PFSK-1 (cell line): ENCODE measurements around the gene CFAP299.

Experiments used
- FOXP2 ChIP-seq: optimal IDR thresholded peaks from 2 replicates; pipeline ENCODE3; 2011; ENCODE audit warnings: borderline replicate concordance, control low read depth, inconsistent platforms; ENCODE audit not compliant: insufficient read depth; ENCODE audit errors: extremely low read length, extremely low read depth
- POLR2AphosphoS5 ChIP-seq: IDR thresholded peaks from 2 replicates; pipeline ENCODE4 v1.6.1; 2012; ENCODE audit warnings: low read depth, mild to moderate bottlenecking, control low read depth, low read length, moderate library complexity
- REST ChIP-seq, 2 experiments: IDR thresholded peaks; 2 replicates each; pipeline versions ENCODE4 v1.6.1 to v1.8.0; 2011 to 2012; ENCODE audit warnings: low read depth in 2 of 2, low read length in 2 of 2, control low read depth in 1 of 2, inconsistent platforms in 1 of 2, mild to moderate bottlenecking in 1 of 2, moderate library complexity in 1 of 2; ENCODE audit not compliant: insufficient read depth in 1 of 2
- SIN3A ChIP-seq: IDR thresholded peaks from 2 replicates; pipeline ENCODE4 v1.6.1; 2012; ENCODE audit warnings: mild to moderate bottlenecking, low read length, moderate library complexity, borderline replicate concordance; ENCODE audit not compliant: insufficient read depth
- TAF1 ChIP-seq: IDR thresholded peaks from 2 replicates; pipeline ENCODE4 v1.6.1; 2012; ENCODE audit warnings: low read length, control low read depth, borderline replicate concordance; ENCODE audit not compliant: insufficient read depth

CFAP299 gene

GRCh38 chr4:80419946-80420345 lies 84.4 kb downstream of the CFAP299 start:
- TF ChIP-seq REST (IDR thresholded peaks at IDR 0.05; ENCODE audit: insufficient read depth in 1 of 2, low read depth in 2 of 2, low read length in 2 of 2), result no peak
- TF ChIP-seq TAF1, result no peak
- TF ChIP-seq FOXP2, result no peak
- no peak for TF ChIP-seq SIN3A

- no peak for TF ChIP-seq POLR2AphosphoS5
- no peak for TF ChIP-seq SIN3A
- TF ChIP-seq TAF1, result no peak
- TF ChIP-seq FOXP2, result no peak
- TF ChIP-seq REST (IDR thresholded peaks at IDR 0.05; ENCODE audit: insufficient read depth in 1 of 2, low read depth in 2 of 2, low read length in 2 of 2), result no peak
These were observed 85.1 kb downstream of the CFAP299 start for GRCh38 chr4:80420638-80421037.

DNA sequence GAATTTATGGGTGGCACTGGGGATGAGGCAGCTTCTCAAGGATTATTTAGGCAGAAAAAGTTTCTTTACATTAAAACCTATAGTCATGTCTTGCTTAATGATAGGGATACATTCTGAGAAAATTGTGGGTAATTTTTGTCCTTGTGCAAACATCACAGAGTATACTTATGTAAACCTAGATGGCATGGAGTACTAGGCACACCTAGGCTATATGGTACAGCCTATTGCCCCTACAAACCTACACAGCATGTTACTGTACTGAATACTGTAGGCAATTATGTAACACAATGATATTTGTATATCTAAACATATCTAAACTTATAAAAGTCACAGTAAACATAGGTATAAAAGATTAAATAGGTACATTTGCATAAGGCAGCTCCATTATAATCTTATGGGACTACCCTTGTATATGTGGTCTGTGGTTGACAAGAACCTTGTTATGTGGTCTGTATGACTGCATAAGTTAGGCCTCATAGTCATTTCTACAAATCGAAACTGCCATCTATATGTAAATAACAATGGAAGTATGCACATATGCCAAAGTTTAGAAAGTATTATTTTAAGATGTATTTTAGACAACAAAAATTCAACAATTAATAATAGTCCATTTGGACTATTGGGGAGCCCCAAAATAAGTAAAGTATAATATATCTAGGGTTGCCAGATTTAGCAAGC lies 87.3 kb downstream of the CFAP299 start:
- TF ChIP-seq SIN3A, result no peak
- TF ChIP-seq TAF1, result no peak
- TF ChIP-seq POLR2AphosphoS5, result no peak
- TF ChIP-seq FOXP2, result no peak
- no peak for TF ChIP-seq REST (IDR thresholded peaks at IDR 0.05; ENCODE audit: insufficient read depth in 1 of 2, low read depth in 2 of 2, low read length in 2 of 2)

- TF ChIP-seq SIN3A (no peak), REST (IDR thresholded peaks at IDR 0.05; ENCODE audit: insufficient read depth in 1 of 2, low read depth in 2 of 2, low read length in 2 of 2) (no peak), TAF1 (no peak)
These were observed 88.2 kb downstream of the CFAP299 start for GRCh38 chr4:80423553-80424224.

- no peak for TF ChIP-seq SIN3A
- no peak for TF ChIP-seq TAF1
- TF ChIP-seq POLR2AphosphoS5, result no peak
- no peak for TF ChIP-seq REST (IDR thresholded peaks at IDR 0.05; ENCODE audit: insufficient read depth in 1 of 2, low read depth in 2 of 2, low read length in 2 of 2)
- no peak for TF ChIP-seq FOXP2
These were observed 88.7 kb downstream of the CFAP299 start for GRCh38 chr4:80424225-80424581.
